TTC549 (cell line): ENCODE measurements around the gene HDAC9.

Experiments
- FAIRE-seq: peaks from 2 replicates; lab custom pipeline; 2012; peaks lifted over from hg19 to GRCh38; lab: Jason Lieb, UNC

Gene HDAC9

GRCh38 chr7:18526368-18526878, 30.9 kb downstream of the HDAC9 start:
- no peak for FAIRE-seq

- no peak for FAIRE-seq
Observed at GRCh38 chr7:18529239-18529638, 33.7 kb downstream of the HDAC9 start.

DNA sequence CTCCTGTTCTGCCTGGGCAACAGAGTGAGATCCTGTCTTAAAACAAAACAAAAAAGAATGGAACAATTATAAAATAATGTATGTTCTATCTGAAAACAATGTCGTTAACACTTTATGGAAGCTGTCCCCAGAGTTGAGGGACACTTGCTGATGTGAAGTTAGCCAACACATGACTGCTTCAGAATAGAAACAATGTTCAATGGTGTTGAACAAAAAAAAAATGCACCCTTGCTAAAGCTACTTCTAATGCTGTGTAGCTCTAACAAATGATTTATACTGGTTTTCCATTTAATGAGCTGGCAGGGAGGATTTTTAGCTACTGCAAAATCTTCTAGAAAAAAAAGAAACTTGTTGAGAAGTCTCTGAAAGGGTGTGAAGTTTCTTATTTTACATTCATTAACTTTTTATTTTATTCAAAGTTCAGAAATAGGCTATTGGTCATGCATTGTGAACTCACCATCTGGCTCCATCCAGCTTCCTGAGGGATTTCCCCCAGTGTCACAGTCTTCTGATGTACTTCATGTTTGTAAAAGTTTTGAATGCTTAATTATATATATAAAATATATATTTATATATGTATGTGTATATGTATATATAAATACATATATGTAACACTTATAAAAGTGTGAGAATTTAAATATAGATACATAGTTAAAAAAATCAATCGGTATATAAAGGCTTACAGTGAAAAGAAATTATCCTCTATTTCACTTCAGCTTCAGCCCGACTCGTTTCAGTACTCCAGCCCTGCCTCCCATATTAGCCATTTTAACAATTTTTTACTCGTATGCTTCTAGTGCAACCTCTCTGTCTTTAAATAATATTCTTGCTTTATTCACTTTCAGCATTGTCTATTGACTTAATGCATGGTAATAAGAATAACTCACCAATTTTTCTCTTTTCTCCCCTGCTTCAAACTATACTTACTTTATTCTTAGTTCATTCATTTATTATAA, 35.0 kb downstream of the HDAC9 start:
- no peak for FAIRE-seq

- FAIRE-seq, result no peak
Observed at GRCh38 chr7:18531539-18531938, 36.0 kb downstream of the HDAC9 start.

- no peak for FAIRE-seq
Observed at GRCh38 chr7:18532813-18533212, 37.3 kb downstream of the HDAC9 start.

DNA sequence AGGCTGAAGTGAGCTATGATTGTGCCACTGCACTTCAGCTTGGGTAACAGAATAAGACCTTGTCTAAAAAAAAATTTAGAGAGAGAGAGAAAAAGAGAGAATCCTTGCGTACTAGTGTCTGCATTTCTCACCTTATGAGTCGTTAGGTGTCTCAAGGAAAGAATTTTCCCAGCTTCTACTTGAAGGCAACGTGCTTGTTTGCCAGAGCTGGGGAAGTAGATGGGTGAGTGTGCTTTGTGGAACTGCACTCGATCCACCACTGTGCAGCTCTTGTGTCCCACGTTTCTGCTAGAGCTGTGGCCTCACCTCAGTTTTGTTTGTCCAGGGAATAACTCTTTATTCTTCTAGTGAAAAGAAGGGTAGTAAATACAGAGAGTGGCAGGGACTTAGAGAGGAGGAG, 38.9 kb downstream of the HDAC9 start:
- no peak for FAIRE-seq

- FAIRE-seq, result no peak
Observed at GRCh38 chr7:18535810-18536415, 40.4 kb downstream of the HDAC9 start.

- FAIRE-seq, result no peak
Observed at GRCh38 chr7:18536486-18536885, 40.9 kb downstream of the HDAC9 start.

- no peak for FAIRE-seq
Observed at GRCh38 chr7:18538554-18539250, 43.2 kb downstream of the HDAC9 start.

DNA sequence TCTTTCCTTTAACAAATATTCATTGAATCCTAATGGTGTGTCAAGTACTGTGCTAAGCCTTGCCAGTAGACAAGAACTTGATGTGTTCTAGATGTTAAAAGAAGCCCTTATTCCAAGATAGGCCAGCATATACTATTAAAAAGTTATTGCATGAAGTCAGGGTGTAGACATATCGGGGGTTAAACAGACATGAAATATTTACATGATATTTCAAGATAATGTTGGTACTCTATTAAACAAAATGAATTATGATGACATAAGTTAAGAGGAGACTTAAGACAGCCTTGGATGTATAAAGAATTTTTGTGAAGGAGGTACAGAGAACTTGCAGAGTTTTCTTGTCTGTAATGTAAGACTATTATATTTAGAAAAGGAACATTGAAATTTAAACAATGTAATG, 44.8 kb downstream of the HDAC9 start:
- FAIRE-seq, result no peak

GRCh38 chr7:18541181-18541870, 45.8 kb downstream of the HDAC9 start:
- no peak for FAIRE-seq

DNA sequence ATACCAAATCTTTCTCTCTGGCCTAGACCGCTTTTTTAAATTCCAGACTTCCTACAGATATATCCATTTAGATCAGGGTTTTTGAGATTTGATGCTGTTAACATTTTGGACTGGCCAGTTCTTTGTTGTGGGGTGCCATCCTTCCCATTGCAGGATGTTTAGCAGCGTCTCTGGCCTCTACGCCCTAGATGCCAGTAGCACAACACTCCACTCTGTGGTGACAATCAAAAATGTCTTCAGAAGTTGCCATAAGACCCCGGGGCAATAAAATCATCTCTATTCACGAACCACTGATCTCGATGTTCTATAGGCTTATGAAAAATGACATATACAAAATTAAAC, 46.3 kb downstream of the HDAC9 start:
- FAIRE-seq, result no peak

- FAIRE-seq, result no peak
Observed at GRCh38 chr7:18546576-18546975, 51.0 kb downstream of the HDAC9 start.

GRCh38 chr7:18547509-18548187, 52.1 kb downstream of the HDAC9 start:
- no peak for FAIRE-seq

GRCh38 chr7:18548534-18548933, 53.0 kb downstream of the HDAC9 start:
- no peak for FAIRE-seq

GRCh38 chr7:18550574-18550973, 55.0 kb downstream of the HDAC9 start:
- no peak for FAIRE-seq

- FAIRE-seq, result no peak
Observed at GRCh38 chr7:18552316-18552916, 56.9 kb downstream of the HDAC9 start.

- no peak for FAIRE-seq
Observed at GRCh38 chr7:18552943-18553604, 57.5 kb downstream of the HDAC9 start.

GRCh38 chr7:18553605-18554003, 58.1 kb downstream of the HDAC9 start:
- FAIRE-seq, result no peak

GRCh38 chr7:18555120-18555519, 59.6 kb downstream of the HDAC9 start:
- FAIRE-seq, result no peak

DNA sequence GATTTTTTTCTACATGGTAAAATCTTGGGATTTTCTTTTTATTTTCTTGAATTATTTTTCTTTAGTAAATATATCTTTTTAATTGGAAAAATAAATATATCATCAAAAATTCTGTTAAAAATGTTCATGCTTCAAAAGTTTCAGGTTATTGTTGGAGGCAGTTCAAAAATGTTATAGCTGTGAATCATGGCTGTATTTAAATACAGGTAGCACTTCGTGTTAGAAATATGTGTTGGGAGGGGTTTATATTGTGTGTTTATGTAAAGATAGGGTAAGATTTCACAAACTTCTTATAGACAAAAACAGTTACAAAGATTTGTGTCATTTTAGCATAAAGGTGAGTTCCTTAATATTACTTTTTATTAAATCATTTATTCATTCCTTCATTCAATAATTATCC, 60.4 kb downstream of the HDAC9 start:
- no peak for FAIRE-seq
